Stimulated activated CD4-positive, alpha-beta T cell treated with anti-CD3 and anti-CD28 coated beads, Interleukin-4, amount 100 ng/mL, for 24 hours (primary cell): ENCODE data around the gene PCYT1A.
"Not testable (repeated sequence)": the region's sequence is repeated elsewhere in the genome, so short reads cannot be mapped to it uniquely, and the experiment has no call there.

Experiments
- DNase-seq: peaks from one replicate; pipeline ENCODE4 v3.0.0-alpha.2; 2020

PCYT1A gene

GRCh38 chr3:196189566-196190347 lies 97.8 kb downstream of the PCYT1A start:
- DNase-seq, result no peak

GRCh38 chr3:196186651-196187573 lies 100.6 kb downstream of the PCYT1A start:
- no peak for DNase-seq

DNA sequence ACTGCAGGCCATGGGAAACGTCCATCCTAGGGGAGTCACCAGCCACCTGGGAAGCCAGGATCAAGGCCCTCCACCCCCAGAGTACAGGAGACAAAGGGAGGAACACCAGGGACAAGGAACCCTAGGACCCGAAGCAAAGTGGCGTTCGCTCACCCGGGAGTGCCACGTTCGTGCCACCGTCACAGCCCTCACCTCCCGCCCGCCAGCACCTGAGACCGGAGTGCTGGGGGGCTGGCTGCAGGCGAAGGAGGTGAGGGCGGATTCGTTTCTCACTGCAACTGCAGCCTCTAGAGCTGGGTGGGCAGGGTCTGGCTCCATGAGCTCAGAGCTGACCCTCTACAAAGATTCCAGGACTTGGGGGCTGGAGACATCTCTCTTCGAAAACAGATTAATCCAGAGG lies 102.6 kb downstream of the PCYT1A start:
- no peak for DNase-seq

- DNase-seq, result not testable (repeated sequence)
These were observed 103.4 kb downstream of the PCYT1A start for GRCh38 chr3:196184169-196184432.

DNA sequence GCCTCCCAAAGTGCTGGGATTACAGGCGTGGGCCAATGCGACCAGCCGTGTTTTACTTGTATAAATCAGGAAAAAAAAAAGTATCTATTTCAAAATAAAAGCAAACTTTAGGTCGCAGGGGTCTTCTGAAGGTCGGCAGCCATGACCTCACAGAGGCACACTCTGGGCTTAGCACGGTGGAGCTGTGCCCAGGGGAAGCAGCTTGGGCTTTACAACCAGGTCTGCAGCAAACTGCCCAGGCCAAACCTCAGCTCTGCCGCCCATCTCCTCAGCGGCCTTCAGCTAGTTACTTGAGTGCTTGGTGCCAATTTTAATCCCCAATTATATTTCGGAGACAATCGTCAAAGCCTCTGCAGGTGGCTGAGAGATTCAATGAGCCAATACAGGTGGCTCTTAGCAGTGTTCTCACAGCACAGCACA lies 106.4 kb downstream of the PCYT1A start:
- DNase-seq, result no peak

DNA sequence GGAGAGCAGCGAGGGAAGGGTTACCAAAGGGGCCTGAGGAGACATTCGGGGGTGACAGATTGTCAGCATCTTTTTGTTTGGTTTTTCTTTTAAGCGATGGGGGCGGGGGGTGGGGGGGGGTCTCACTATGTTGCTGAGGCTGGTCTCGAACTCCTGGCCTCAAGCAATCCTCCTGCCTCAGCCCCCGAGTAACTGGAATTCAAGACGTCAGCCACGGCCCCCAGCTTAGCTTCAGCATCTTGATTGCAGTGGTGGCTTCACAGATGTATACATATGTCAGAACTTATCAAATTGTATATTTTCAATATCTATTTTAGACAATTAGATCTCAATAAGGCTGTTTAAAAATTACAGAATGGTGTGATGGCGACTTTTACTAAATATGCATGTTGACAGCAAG lies 107.2 kb downstream of the PCYT1A start:
- DNase-seq, result no peak
